Mesothelial cell of epicardium (in vitro differentiated cells): Measurements from ENCODE around the gene RBM27. TPM values are rescaled to one million over a fixed set of nuclear protein-coding genes. Genes with fewer than 3 reads are reported as not detected.
"Not testable (repeated sequence)": the region's sequence is repeated elsewhere in the genome, so short reads cannot be mapped to it uniquely, and the experiment has no call there.

Experiments
- DNase-seq, 2 experiments: peaks; one replicate each; pipeline ENCODE4 v3.0.0; 2021; ENCODE audit warnings: low spot score in 2 of 2; ENCODE audit not compliant: unreplicated experiment in 2 of 2
- H3K27ac Mint-ChIP-seq: 2 replicates; pipeline ENCODE4 v1.8.0; 2021; ENCODE audit warnings: mixed read lengths
- H3K27me3 Mint-ChIP-seq: 2 replicates; pipeline ENCODE4 v1.8.0; 2021; ENCODE audit warnings: low read depth, mixed read lengths
- H3K36me3 Mint-ChIP-seq: 2 replicates; pipeline ENCODE4 v1.8.0; 2021; ENCODE audit warnings: mixed read lengths
- H3K4me1 Mint-ChIP-seq: 2 replicates; pipeline ENCODE4 v1.8.0; 2021; ENCODE audit warnings: mixed read lengths
- H3K4me3 Mint-ChIP-seq: 2 replicates; pipeline ENCODE4 v1.8.0; 2021; ENCODE audit warnings: mild to moderate bottlenecking, moderate library complexity, mixed read lengths
- H3K9me3 Mint-ChIP-seq: 2 replicates; pipeline ENCODE4 v1.8.0; 2021; ENCODE audit warnings: mixed read lengths
- total RNA-seq: library from RNA; stranded (reverse); gene quantifications from 3 replicates; pipeline ENCODE4 v1.2.1, GENCODE V29; 2021
- TF ChIP-seq, protein P1 (sequence below): fragments of 200-600 bp; sonication (generic); IDR thresholded peaks from one replicate; pipeline ENCODE4 v1.5.0; 2021; ENCODE audit warnings: antibody characterized with exemption; ENCODE audit not compliant: unreplicated experiment

RBM27 gene
- total RNA-seq, 1 donor from 2014 or later: 23.1 TPM

DNA sequence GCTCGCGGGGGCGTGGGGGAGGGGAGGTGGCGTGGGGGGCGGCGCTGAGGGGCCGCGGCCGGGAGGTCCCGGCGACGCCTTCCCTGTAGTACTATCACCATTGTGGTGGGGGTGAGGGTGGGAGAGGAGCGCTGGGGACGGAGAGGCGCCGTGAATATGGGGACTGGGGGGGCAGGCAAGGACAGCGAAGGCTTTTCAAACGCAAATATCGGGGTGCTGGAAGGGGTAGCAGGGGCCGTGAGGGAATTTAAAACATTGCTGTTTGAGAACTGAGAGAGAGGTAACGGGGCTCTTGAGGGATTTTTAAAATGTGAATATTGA is 427 bp downstream of the RBM27 start:
- DNase-seq: no peak
- Mint-ChIP-seq H3K36me3 (no peaks in the 10 kb centered on the region), H3K4me3 (no peak overlapping the region), H3K4me1 (peaks cover 10% of the 10 kb centered on the region), H3K9me3 (no peaks in the 10 kb centered on the region), H3K27me3 (no peaks in the 10 kb centered on the region), H3K27ac (no peak overlapping the region)
- TF ChIP-seq, protein P1, sequence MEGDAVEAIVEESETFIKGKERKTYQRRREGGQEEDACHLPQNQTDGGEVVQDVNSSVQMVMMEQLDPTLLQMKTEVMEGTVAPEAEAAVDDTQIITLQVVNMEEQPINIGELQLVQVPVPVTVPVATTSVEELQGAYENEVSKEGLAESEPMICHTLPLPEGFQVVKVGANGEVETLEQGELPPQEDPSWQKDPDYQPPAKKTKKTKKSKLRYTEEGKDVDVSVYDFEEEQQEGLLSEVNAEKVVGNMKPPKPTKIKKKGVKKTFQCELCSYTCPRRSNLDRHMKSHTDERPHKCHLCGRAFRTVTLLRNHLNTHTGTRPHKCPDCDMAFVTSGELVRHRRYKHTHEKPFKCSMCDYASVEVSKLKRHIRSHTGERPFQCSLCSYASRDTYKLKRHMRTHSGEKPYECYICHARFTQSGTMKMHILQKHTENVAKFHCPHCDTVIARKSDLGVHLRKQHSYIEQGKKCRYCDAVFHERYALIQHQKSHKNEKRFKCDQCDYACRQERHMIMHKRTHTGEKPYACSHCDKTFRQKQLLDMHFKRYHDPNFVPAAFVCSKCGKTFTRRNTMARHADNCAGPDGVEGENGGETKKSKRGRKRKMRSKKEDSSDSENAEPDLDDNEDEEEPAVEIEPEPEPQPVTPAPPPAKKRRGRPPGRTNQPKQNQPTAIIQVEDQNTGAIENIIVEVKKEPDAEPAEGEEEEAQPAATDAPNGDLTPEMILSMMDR: no peak

DNA sequence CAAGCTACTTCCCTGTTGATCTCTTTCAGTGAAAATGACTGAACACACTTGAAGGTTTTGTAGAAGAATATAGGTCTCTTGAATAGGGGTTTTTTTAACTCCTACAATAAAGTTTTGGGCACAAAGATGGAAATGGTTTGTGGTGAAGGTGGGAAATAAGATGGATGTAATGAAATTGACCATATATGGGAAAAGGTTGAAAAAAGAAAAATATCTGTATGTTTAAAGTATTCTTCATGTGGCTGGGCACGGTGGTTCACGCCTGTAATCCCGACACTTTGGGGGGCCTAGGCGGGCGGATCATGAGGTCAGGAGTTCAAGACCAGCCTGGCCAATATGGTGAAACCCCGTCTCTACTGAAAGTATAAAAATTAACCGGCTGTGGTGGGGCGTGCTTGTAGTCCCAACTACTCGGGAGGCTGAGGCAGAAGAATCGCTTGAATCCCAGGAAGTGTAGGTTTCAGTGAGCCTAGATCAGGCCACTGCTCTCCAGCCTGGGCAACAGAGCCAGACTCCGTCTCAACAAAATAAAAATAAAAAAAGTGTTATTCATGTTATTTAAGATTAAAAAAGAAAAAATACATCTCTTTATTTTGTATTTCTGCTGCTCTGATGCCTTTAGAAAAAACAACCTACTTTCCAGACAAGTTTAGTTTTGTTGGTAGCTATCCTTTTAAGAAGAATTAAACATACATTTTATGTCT is 2.2 kb downstream of the RBM27 start:
- H3K4me1 Mint-ChIP-seq: peaks cover 10% of the 10 kb centered on the region
- H3K9me3 Mint-ChIP-seq: no peaks in the 10 kb centered on the region
- DNase-seq: no peak
- H3K4me3 Mint-ChIP-seq: no peak overlapping the region
- TF ChIP-seq, protein P1: no peak
- no peaks in the 10 kb centered on the region for H3K27me3 Mint-ChIP-seq
- peaks cover 3% of the 10 kb centered on the region for H3K36me3 Mint-ChIP-seq
- H3K27ac Mint-ChIP-seq: no peak overlapping the region

DNA sequence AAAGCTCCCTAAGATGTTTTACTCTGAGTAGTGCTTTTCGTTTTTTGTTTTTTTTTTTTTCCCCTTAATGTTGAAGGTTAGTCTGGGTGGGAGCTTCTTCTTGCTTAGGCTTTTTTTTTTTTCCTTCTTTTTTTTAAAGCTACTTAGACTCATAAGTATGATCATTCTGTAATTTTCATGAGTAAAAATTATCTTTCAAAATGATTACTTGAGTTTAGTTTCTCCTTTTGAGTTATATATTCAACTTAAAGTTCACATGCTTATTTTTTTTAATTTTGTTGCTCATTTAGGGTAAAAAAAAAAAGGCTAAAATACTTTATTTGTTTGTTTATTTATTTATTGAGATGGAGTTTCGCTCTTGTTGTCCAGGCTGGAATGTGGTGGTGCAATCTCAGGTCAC is 2.9 kb downstream of the RBM27 start:
- no peak overlapping the region for H3K27ac Mint-ChIP-seq
- peaks cover 3% of the 10 kb centered on the region for H3K36me3 Mint-ChIP-seq
- peaks cover 10% of the 10 kb centered on the region for H3K4me1 Mint-ChIP-seq
- H3K27me3 Mint-ChIP-seq: no peaks in the 10 kb centered on the region
- no peaks in the 10 kb centered on the region for H3K9me3 Mint-ChIP-seq
- TF ChIP-seq, protein P1: no peak
- H3K4me3 Mint-ChIP-seq: no peak overlapping the region
- no peak for DNase-seq

DNA sequence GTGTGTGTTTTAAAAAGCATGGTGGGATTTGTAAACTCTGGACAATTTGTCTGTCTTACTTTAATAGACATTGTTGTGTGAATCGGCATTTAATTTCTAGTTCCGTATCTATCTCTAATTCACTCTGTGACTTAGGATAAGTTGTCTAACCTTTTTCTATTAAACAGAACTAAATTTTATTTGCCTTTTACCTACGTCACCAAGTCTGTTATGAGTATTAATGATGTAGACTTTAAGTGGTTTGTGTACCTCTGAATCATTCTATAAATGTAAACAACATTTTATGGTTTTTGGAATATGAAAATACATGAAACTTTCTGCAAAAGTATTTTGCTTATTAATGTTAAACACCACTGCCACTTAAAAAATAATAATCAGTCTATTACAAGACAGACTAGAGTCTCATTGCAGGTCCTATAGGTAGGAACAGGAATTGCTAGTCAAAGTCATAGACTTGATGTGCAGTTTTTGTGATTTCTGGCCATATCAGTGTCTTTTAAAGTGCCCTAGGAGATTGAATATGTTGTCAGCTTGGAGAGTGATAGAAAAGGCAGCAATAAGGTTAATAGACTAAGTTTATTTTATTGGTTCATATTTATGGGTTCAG is 5.6 kb downstream of the RBM27 start:
- TF ChIP-seq, protein P1: no peak
- Mint-ChIP-seq H3K4me1 (peaks cover 13% of the 10 kb centered on the region), H3K4me3 (no peak overlapping the region), H3K27ac (no peak overlapping the region), H3K27me3 (no peaks in the 10 kb centered on the region), H3K36me3 (peaks cover 3% of the 10 kb centered on the region), H3K9me3 (no peaks in the 10 kb centered on the region)
- DNase-seq: no peak

DNA sequence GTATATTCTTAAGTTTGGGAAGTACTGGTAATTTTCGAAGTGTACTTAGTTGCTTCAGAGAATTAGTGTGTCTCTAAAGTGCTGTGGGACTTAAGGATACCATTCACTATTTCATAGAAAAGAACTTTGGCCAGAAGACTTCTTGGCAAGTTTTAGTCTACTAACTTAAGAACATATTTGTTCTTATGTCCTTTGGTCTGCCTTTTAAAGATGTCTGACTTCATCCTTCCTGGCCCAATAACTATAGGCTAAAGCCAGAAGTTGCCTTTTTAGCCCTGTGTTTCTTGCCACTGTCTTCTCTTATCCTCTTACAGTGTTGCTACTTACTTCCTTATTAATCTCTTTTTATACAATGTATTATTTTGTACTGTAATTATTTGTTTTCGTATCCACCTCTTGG is 6.3 kb downstream of the RBM27 start:
- TF ChIP-seq, protein P1: no peak
- no peak for DNase-seq
- Mint-ChIP-seq H3K9me3 (no peaks in the 10 kb centered on the region), H3K4me1 (peaks cover 19% of the 10 kb centered on the region), H3K4me3 (no peak overlapping the region), H3K27ac (no peak overlapping the region), H3K36me3 (peaks cover 3% of the 10 kb centered on the region), H3K27me3 (no peaks in the 10 kb centered on the region)

DNA sequence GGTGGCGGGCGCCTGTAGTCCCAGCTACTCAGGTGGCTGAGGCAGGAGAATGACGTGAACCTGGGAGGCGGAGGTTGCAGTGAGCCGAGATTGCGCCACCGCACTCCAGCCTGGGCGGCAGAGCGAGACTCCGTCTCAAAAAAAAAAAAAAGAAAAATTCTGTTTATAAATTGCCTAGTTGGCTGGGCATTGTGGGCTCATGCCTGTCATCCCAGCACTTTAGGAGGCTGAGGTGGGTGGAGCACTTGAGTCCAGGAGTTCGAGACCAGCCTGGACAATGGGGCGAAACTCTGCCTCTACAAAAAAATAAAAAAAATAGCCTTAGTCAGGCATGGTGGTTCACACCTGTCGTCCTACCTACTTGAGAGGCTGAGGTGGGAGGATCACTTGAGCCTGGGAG is 7.4 kb downstream of the RBM27 start:
- H3K9me3 Mint-ChIP-seq, DNase-seq, H3K36me3 Mint-ChIP-seq, H3K27me3 Mint-ChIP-seq, H3K27ac Mint-ChIP-seq, H3K4me3 Mint-ChIP-seq: not testable (repeated sequence)
- peaks cover 21% of the 10 kb centered on the region for H3K4me1 Mint-ChIP-seq
